Measurements from ENCODE around the gene LRSAM1. TPM values are rescaled to one million over a fixed set of nuclear protein-coding genes. Genes with fewer than 3 reads are reported as not detected.
A peak's percentile ranks its signal among the peaks of the same experiment; 100 is the strongest.

LRSAM1 gene
- total RNA-seq, 1 experiment from 2014 or later: 20.0 TPM

DNA sequence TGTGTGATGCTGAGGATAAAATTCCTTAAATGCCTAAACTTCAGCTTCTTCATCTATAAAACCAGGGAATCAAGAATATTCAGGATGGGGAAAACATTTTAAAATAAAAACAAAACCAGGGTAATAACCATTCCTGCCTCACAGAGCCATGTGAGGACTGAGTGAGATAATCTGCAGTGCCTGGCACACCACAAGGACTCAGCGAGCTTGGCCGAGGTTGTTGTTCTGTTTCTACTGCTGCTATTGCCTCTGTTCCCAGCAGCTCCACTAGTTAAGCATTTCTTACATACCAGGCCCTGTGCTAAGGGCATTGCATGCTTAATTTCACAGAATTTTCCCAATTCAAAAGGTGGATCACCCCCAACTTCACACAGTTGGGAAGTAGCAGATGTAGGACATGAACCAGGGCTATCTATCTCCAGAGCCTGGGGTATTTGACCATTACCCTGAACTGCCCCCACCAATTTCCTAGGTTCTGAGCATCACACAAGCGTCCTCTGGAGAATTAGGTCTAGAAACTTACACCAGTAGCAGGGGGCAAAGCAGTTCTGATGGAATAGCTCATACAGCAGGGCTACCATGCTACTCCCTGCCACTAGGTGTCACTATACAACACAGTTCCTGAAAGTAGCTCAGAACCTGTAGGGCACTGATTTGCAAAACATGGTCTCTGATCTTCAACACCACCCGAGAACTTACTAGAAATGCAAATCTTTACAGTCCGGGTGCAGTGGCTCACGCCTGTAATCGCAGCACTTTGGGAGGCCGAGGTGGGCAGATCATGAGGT lies 74.3 kb downstream of the LRSAM1 start:
- in situ Hi-C loops (cut with HindIII; ENCODE audit: low sequenced_read_pairs): no loop called here
- no peak for DNase-seq (ENCODE audit: low spot score)

DNA sequence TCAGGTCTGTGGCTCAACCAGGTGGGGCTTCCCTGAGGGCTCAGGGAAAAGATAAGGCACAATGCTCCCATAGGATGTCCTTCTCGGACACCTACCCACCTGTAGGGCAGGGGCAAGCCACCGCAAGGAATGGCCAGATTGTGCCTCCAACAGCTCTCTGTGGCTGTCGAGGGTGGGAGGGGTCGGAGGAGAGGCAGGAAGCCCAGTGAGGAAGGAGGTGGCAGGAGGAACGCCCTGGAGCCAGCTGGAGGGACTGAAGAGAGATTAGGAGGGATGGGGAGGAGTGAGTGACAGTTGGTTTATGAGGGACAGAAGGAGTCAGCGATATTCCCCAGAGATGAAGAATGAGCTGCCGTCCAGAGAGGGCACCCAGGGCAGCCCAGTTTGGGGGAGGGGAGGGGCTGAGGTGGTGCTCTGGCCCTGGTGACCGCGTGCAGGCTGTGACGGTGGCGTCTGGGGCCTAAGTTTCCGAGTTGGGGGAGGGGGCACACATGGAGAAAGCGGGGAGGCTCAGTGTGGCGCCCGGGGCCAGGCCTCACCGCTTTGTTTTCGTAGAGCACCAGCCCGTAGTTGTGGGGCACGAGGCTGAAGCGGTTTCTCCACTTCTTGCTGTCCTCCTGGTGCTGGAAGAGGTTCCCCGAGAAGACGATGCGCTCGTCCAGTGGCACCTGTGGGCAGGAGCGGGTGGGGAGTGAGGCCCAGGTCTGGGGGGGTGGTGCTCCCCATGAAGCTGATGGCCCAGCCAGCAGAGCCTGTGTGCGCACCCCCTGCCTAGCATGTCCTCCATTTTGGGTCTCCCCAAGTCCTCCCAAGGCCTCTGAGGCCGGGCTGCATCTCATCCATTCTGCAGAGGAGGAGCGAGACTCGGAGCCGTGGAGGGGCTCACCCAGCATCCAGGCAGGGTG lies 75.6 kb downstream of the LRSAM1 start:
- peak; percentile 42 for DNase-seq (ENCODE audit: low spot score)
- in situ Hi-C loops (cut with HindIII; ENCODE audit: low sequenced_read_pairs): no loop called here

DNA sequence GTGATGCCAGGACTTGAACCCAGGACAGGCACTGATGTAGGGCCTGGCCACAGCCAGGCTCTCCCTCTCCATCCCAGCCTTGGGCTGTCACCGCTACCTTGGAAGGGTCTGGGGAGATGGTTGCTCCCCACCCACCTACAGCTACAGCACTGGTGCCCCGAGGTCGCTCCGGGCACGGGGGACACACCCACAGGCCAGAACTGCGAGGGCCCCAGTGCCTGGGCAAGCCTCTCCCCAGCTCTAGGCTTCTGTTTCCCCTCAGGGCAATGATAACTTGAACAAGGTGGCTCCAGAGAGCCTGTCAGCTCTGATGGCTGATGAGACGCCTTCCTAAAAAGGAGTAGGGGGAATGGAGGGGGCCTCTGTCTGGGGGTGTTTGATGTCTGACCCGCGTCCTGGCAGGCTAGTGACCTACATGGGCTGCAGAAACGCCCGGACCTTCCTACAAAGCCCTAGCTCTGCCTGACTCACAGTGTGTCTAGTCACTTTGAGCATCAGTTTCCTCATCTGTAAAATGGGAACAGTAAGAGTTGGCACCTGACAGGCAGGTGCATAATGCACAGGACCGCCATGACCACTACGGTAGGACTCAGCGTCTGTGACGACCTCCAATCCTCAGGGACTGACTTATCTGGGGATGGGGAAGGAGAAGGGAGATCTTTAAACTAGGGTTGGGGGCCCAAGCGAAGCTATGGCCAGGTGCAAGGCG lies 76.4 kb downstream of the LRSAM1 start:
- no peak for DNase-seq (ENCODE audit: low spot score)
- in situ Hi-C loops (cut with HindIII; ENCODE audit: low sequenced_read_pairs): no loop called here

DNA sequence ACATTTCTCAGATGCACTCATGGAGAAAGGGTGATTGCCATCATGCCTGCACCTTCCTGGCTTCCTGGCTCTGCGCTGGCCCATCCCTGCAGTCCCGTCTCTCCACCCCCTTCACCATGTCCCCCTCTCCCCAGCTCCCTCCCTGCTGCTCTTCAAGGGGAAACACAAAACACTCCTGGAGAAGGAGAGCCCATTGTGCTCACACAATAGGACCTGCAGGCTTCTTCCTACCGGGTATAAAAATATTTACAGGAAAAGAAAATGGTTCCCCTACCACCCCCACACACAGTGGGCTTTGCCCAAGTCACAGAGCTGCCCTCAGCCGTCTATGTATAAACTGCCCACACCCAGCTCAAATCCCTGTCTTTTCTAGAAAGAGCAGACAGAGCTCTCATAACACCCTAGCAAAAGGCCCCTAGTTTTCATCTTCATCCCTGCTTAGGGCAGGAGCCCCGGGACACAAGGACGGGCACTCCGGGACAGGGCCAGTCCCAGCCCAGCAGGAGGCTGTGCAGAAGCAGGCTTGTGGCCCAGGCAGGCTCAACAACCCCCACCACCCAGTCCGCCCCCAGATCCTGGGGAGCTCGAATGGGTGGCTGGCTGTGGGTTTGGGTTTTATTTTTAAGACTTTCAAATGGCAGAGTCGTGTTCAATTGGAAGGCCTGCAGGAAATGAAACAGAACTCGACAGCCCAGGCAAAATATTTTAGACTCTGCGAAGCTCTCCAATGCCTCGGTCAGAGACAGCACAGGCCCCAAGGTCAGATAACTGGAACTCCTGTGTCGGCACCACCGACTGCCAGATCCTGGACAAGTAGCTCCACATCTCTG lies 77.3 kb downstream of the LRSAM1 start:
- DNase-seq (ENCODE audit: low spot score): no peak
- in situ Hi-C loops (cut with HindIII; ENCODE audit: low sequenced_read_pairs): no loop called here

DNA sequence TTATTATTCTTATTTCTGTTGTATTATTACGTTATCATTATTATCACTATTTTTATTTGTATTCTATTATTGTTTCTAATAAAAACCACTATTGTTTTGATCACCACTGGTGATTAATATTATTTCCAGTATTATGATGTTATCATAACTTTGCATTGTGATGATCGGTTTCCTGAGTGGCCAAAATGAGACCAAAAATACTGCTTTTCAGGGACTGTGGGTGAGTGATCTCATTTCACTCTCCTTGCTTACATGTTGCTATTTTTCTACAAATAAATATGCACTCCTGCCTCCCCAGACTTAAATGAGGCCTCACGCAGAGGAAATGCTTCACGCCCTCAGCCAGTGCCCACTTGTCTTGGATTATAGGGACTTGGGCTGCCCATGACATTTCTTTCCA lies 78.4 kb downstream of the LRSAM1 start:
- in situ Hi-C loops (cut with HindIII; ENCODE audit: low sequenced_read_pairs): no loop called here
- DNase-seq (ENCODE audit: low spot score): no peak

DNA sequence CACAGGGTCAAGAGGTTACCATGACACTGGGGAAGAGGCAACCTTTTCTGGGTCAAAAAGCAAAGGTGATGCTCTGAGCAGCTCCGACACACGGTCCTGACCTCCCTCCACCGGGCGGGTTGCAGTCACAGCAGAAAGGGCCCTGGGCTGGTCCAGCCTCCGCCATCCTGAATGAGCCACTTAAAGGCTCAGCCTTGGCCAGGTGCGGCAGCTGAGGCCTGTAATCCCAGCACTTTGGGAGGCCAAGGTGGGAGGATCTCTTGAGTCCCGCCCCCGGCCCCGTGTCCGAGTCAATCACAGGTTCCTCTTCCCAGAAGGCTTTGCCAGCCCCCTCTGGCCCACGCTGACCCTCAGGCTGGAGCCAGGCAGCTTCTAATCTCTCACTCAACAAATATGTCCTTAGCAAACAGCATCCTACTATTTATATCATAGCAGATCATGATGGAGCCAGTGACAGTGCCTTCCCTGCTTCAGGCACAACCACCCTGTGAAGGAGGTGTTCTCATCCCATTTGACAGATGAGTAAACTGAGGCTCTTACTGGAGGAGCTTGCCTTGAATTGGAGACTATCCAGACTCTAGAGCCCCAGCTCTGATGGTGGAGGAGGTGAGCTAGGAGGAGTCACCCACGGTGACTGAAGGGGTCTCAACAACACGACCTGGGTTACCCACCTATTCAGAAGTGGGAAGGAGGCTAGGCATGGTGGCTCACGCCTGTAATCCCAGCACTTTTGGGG lies 79.1 kb downstream of the LRSAM1 start:
- in situ Hi-C loops (cut with HindIII; ENCODE audit: low sequenced_read_pairs): no loop called here
- no peak for DNase-seq (ENCODE audit: low spot score)

DNA sequence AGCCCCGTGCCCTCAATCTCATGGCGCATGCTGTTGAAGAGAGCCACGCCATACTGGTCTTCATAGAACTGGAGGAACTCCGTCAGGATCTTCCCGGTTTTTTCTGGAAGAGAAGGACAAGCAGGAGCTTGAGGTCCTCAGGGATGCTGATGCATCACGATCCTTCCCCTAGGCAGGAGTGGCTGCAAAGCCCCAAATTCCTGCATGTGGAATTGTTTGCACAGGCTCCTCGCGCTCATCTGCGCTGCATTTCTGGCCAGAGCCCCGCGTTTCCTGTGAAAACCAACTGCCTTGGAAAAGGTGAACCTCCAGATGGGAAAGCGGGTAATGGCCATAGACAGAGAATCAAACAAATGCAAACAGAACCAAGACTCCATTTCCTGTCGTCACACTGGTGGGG lies 80.4 kb downstream of the LRSAM1 start:
- in situ Hi-C loops (cut with HindIII; ENCODE audit: low sequenced_read_pairs): no loop called here

DNA sequence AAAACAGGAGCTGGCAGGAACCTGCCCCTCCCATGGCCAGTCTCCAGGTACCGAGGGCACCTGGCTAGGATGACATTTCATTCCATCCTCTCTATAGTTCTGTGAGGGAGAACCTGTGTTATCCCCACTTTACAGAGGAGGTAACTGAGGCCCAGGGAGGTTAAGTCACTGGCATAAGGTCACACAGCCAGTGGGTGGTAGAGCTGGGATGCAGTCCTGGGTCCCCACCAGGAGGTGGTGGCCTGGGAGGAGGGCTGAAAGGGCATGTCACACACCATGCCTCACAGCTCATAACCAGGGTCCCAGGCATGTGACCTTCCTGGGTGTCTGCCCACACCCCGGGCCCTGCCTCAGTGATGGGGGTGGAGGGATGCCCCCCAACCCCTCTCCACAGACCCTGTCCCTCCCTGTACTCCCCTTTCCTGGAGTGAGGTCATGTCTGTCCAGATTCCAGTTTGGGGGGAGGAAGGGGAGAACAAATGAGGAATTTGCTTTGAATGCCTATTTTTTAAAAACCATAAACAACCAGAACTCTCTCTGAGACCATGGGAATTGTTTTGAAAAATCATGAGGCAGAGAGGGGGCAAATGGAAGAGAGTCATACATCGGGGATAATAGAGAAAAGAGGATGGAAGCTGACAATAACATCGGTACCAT lies 83.1 kb downstream of the LRSAM1 start:
- DNase-seq (ENCODE audit: low spot score): no peak
- in situ Hi-C loops (cut with HindIII; ENCODE audit: low sequenced_read_pairs): no loop called here

More for the DNA sequence above, 80.4 kb downstream of the LRSAM1 start:
- no peak for DNase-seq (ENCODE audit: low spot score)

DNA sequence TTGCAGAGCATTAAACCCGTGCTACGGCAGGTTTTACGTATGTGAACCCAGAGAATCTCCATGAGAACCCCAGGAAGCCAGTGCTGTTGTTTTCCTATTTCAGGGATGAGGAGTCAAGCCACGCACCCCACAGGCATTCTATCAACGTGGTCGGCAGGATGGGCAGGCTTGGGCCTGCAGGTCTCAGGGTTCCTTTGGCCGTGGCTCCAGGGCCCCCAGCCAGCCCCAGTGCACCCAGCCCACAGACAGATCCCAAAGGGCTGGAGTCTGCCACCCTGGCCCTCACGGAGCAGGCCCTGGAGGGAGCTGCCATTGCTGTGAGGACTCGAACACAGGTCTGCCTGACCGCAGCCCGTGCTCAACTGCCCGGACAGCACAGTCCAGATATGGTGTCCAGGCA lies 83.6 kb downstream of the LRSAM1 start:
- in situ Hi-C loops (cut with HindIII; ENCODE audit: low sequenced_read_pairs): no loop called here
- DNase-seq (ENCODE audit: low spot score): no peak

DNA sequence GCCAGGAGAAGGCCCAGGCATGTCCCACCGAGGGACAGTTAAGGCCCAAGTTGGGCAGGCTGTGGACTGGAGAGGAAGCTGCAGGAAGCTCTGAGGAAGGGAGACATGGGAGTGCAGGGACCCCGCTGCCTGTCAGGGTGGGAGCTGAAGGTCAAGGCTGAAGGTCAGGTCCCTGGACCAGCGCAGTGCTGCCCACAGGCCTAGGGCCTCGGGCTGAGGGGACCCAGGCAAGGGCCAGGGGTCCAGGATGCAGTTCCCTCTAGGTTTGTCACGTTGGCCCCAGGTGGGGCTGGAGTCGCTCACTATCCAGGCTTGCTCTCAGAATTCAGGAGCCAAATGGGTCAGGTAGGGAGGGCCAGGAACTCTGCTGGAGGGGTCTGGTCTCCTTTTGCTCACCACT lies 84.1 kb downstream of the LRSAM1 start:
- no peak for DNase-seq (ENCODE audit: low spot score)
- in situ Hi-C loops (cut with HindIII; ENCODE audit: low sequenced_read_pairs): no loop called here

DNA sequence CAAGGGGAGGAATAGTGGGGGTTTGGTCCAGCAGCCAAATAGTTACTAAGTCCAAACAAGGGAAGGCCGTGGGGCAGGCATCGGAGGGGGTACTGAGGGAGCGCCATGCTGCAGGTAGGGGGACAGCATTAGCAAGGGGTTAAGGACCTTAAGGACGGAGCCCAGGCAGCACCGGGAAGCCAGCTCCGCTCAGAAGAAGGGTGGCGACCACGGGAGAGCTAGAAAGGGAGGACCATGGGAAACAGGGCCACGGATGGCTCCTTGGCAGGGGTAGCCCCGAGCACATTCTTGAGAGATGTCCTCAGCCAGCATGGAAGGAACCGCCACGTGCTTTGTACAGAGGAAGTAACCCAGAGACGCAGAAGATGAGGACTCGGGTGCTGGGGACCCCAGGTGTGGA lies 84.5 kb downstream of the LRSAM1 start:
- no peak for DNase-seq (ENCODE audit: low spot score)
- in situ Hi-C loops (cut with HindIII; ENCODE audit: low sequenced_read_pairs): no loop called here

DNA sequence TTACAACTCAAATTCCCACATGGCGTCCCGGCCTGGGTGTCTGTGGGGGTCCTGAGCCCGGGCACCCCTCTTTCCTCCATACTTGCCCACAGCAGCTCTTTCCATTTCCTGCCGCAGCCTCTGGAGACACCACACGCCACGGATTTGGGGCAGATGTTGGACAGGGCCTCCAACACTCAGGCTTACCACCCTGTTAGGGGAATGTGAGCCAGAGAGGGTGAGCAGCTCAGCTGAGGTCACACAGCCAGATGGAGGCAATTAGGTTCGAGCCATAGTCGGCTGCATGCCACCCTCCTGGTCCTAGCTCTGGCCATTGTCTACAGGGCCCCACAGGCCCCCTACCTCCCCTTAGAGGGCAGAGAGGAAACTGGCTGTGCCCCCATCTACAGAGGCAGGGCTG lies 85.2 kb downstream of the LRSAM1 start:
- DNase-seq (ENCODE audit: low spot score): no peak
- in situ Hi-C loops (cut with HindIII; ENCODE audit: low sequenced_read_pairs): no loop called here

DNA sequence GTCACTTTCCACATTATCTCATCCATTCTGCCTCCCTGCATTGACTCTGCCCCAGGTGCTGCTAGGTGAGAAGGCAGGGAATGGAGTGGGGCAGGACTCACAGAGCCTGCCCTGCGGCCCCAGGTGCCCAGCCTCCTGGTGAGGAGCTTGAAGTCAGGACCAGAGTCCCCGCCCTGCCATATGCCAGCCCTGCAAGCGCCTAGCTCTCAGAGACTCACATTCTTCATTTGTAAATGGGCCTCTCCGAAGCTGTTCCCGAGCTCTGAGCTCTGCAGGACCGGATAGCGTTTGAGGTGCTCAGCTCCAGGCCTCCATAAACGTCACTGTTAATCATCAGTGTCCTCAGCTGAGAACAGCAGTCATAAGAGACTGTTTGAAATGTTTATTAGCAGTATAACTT lies 85.7 kb downstream of the LRSAM1 start:
- DNase-seq (ENCODE audit: low spot score): peak; percentile 95
- in situ Hi-C loops (cut with HindIII; ENCODE audit: low sequenced_read_pairs): no loop called here

DNA sequence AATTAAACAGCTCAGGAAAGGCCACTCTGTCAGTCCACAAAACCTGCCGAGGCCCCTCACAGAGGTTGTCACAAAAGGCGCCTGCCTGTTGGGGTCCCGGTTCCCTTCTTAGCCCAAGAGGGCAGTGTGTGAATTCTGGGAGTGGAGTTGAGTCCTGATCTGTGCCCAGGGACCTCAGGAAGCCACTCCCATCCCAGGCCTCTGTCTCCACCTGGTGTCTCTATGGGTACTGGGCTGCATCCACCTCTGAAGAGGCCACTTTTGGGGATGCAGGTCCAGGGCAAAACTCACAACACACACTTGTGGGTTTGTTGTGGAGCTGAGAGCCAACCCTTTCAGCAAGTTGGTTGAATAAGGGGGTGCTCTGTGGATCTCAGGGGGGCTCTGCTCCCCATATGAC lies 86.5 kb downstream of the LRSAM1 start:
- peak; percentile 74 for DNase-seq (ENCODE audit: low spot score)
- in situ Hi-C loops (cut with HindIII; ENCODE audit: low sequenced_read_pairs): no loop called here

DNA sequence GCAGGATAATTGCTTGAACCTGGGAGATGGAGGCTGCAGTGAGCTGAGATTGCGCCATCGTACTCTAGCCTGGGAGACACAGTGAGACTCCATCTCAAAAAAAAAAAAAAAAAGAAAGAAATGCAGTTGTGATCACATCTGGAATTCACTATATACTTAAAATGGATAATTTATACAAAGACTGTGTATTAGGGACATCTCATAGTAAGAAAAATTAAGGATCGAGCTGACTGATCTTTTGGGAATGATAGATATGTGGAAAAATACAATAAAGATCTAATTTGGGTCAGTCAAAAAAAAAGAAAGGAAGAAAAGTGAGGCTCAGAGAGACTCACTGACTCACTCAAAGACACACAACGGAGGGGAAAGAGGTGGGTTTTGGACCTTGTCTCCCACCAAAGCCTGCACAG lies 87.5 kb downstream of the LRSAM1 start:
- in situ Hi-C loops (cut with HindIII; ENCODE audit: low sequenced_read_pairs): no loop called here
- DNase-seq (ENCODE audit: low spot score): no peak

DNA sequence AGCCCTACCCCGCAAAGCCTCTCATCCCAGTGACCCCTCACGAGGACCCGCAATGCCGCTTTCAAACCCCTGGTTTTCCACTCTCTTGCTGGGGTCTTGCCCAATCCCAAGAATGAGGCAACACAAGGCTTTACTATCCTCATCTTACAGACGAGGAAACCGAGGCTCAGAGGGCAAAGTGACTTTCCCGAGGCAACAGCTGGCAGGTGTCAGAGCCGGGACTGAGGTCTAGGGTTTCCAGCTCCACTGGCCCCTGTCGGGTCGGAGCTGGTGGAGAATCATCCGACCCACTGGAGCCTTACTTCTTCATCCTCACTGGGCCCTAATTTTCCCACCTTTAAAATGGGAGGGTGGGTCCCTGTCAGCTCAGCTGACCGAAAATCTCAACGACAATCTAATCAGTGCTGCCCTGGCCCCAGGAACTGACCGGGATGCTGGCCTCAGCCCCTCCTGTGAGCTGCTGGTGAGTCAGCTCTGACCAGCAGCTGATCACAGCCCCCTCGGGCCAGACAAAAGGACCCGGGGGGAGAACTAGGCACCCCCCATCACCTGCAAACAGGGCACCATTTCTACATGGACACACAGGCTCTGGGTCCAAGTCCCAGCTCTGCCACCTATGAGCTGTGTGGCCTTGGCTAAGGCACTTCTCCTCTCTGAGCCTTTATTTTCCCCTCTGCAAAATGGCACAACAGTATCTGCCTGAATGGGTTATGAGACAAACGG lies 88.1 kb downstream of the LRSAM1 start:
- in situ Hi-C loops (cut with HindIII; ENCODE audit: low sequenced_read_pairs): no loop called here
- no peak for DNase-seq (ENCODE audit: low spot score)

DNA sequence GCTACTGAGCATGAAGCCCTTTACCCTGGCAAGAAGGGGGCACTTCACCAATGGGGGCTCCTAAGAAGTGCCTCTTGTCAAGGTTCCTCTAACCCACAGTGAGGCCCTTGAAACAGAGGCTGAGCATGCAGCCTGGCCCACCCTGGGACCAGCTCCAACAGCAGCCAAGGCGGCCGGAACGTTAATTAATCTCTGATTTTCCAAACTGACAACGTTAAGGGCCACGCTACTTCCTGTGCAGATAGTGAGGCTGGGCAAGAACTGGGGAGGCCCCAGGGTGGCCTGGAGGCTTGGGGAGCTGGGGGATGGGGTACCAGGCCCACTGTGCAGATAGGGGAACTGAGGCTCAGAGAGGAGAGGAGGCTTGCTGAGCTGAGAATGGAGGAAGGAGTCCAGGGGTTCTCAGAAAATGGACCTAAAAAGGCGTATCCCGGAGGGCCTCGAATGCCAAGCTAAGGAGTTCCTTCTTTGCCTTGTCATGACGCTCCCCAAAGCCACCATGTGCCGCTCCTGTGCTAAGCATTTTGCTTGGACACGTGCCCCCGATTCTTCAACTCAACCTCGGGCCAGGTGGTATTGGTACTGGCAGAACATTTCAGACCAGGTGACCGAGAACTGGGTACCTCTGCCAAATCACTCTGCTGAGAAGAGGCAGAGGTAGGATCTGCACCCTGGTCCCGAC lies 88.8 kb downstream of the LRSAM1 start:
- peak; percentile 81 for DNase-seq (ENCODE audit: low spot score)
- in situ Hi-C loops (cut with HindIII; ENCODE audit: low sequenced_read_pairs): no loop called here

All from G401 (cell line).